Effector memory CD8-positive, alpha-beta T cell (primary cell): ENCODE results near the gene CDK5RAP3.
A peak's percentile ranks its signal among the peaks of the same experiment; 100 is the strongest.
"Not testable (repeated sequence)": the region's sequence is repeated elsewhere in the genome, so short reads cannot be mapped to it uniquely, and the experiment has no call there.

Experiments used
- ATAC-seq: fragments of 150-1000 bp; cut with Tn5 transposase; replicated peaks from 2 replicates; pipeline ENCODE4 v1.10.0; 2021; ENCODE audit warnings: mild to moderate bottlenecking, moderate library complexity
- DNase-seq, 3 experiments: peaks; one replicate each; pipeline ENCODE4 v3.0.0; 2021
- H3K27ac Mint-ChIP-seq, 2 donors: one replicate each; pipeline ENCODE4 v1.8.0; 2022; ENCODE audit warnings: mild to moderate bottlenecking in 2 of 2, mixed read lengths in 2 of 2, moderate library complexity in 2 of 2
- H3K27me3 Mint-ChIP-seq, 2 donors: one replicate each; pipeline ENCODE4 v1.8.0; 2022; ENCODE audit warnings: mixed read lengths in 2 of 2
- H3K36me3 Mint-ChIP-seq: one replicate; pipeline ENCODE4 v1.8.0; 2022; ENCODE audit warnings: mild to moderate bottlenecking, moderate library complexity, mixed read lengths; ENCODE audit not compliant: insufficient read depth
- H3K4me1 Mint-ChIP-seq, 2 donors: one replicate each; pipeline ENCODE4 v1.8.0; 2022; ENCODE audit warnings: low read depth in 2 of 2, mixed read lengths in 2 of 2
- H3K4me3 Mint-ChIP-seq, 2 donors: one replicate each; pipeline ENCODE4 v1.8.0; 2022; ENCODE audit warnings: mild to moderate bottlenecking in 2 of 2, mixed read lengths in 2 of 2, moderate library complexity in 2 of 2
- H3K9me3 Mint-ChIP-seq, 2 donors: one replicate each; pipeline ENCODE4 v1.8.0; 2022; ENCODE audit warnings: mixed read lengths in 2 of 2

CDK5RAP3 gene

GRCh38 chr17:48001197-48001596 is 30.3 kb downstream of the CDK5RAP3 start:
- DNase-seq, result no peak
- Mint-ChIP-seq H3K36me3 (peaks cover 3% of the 10 kb centered on the region), H3K4me1 (no peaks in the 10 kb centered on the region), H3K4me3 (no peak overlapping the region), H3K27me3 (peaks cover 37 to 48% of the 10 kb centered on the region in 2 donors), H3K9me3 (no peaks in the 10 kb centered on the region), H3K27ac (no peak overlapping the region)
- ATAC-seq, result no peak

- H3K4me1 Mint-ChIP-seq, H3K27ac Mint-ChIP-seq, DNase-seq, ATAC-seq, H3K36me3 Mint-ChIP-seq, H3K9me3 Mint-ChIP-seq, H3K4me3 Mint-ChIP-seq: not testable (repeated sequence)
- H3K27me3 Mint-ChIP-seq, result peaks cover 34 to 45% of the 10 kb centered on the region in 2 donors
These were observed 30.7 kb downstream of the CDK5RAP3 start for GRCh38 chr17:48001657-48002056.

GRCh38 chr17:48002266-48002915 is 31.5 kb downstream of the CDK5RAP3 start:
- H3K4me1 Mint-ChIP-seq, result no peaks in the 10 kb centered on the region
- no peak for DNase-seq
- no peaks in the 10 kb centered on the region for H3K9me3 Mint-ChIP-seq
- peaks cover 40 to 51% of the 10 kb centered on the region in 2 donors for H3K27me3 Mint-ChIP-seq
- H3K36me3 Mint-ChIP-seq, result peaks cover 3% of the 10 kb centered on the region
- H3K4me3 Mint-ChIP-seq, result no peak overlapping the region
- no peak for ATAC-seq
- no peak overlapping the region for H3K27ac Mint-ChIP-seq

DNA sequence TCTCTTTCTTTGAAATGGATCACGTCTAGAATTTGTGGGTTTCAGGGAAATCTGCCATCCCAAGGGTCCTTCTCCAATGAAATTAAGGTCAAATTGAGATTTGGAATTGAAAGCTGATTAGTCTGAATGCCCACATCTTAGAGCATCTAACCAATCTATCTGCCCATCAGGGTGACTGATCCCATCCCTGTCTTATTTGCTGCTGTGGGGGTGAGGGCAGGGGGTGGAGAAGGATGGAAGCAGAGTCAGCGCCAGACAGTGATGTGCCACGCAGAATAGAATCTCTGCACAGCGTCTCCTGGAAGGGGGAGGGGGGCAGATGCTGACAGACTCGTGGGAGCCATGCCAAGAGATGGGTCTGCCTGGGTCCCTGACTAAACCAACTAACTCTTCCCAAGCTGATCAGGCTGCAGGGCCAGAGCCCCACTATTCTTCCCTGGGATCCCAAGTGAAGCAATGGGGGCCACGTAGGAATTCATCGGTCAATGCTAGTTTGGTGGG is 32.1 kb downstream of the CDK5RAP3 start:
- no peak for DNase-seq
- Mint-ChIP-seq H3K27me3 (peaks cover 46 to 54% of the 10 kb centered on the region in 2 donors), H3K9me3 (no peaks in the 10 kb centered on the region), H3K4me1 (no peaks in the 10 kb centered on the region), H3K4me3 (no peak overlapping the region), H3K27ac (no peak overlapping the region), H3K36me3 (peaks cover 3% of the 10 kb centered on the region)
- ATAC-seq, result no peak

GRCh38 chr17:48003417-48004151 is 32.7 kb downstream of the CDK5RAP3 start:
- ATAC-seq, result no peak
- Mint-ChIP-seq H3K36me3 (peaks cover 3% of the 10 kb centered on the region), H3K4me3 (no peak overlapping the region), H3K4me1 (no peaks in the 10 kb centered on the region), H3K27ac (no peak overlapping the region), H3K27me3 (peaks cover 52 to 59% of the 10 kb centered on the region in 2 donors), H3K9me3 (no peaks in the 10 kb centered on the region)
- DNase-seq, result no peak

GRCh38 chr17:48004983-48005382 is 34.1 kb downstream of the CDK5RAP3 start:
- Mint-ChIP-seq H3K4me3 (no peak overlapping the region), H3K9me3 (no peaks in the 10 kb centered on the region), H3K27me3 (peaks cover 61 to 66% of the 10 kb centered on the region in 2 donors), H3K36me3 (peaks cover 3% of the 10 kb centered on the region), H3K27ac (no peak overlapping the region), H3K4me1 (no peaks in the 10 kb centered on the region)
- ATAC-seq (no peak), DNase-seq (no peak)

DNA sequence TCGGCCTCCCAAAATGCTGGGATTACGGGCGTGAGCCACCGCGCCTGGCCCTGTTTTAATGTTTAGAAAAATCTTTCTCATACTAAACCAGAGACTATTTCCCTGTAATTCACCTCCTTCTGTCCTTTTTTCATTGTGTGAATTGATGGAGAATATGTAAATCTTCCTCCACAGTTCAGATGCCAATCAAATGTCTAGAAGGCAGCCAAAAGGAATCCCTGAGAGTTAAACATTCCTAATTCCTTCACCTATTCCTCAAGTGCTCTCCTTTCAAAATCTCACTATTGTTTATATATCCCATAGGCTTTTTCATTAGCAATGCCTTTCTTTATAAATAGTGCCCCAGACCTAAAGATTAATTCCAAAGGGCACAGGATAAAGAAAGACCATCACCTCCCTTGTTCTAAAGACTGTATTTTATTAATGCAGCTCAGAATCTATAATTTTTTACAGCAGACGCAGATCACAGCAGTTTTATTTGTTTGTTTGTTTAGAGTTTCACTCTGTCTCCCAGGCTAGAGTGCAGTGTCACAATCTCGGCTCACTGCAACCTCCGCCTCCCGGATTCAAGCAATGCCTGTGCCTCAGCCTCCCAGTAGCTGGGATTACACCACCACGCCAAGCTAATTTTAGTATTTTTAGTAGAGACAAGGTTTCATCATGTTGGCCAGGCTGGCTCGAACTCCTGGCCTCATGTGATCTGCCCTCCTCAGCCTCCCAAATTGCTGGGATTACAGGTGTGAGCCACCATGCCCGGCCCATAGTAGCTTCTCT is 36.2 kb downstream of the CDK5RAP3 start:
- H3K36me3 Mint-ChIP-seq, result peaks cover 3% of the 10 kb centered on the region
- H3K27me3 Mint-ChIP-seq, result peaks cover 82 to 83% of the 10 kb centered on the region in 2 donors
- no peak overlapping the region for H3K4me3 Mint-ChIP-seq
- ATAC-seq (no peak), DNase-seq (no peak)
- peaks cover 7 to 10% of the 10 kb centered on the region in 2 donors for H3K4me1 Mint-ChIP-seq
- H3K9me3 Mint-ChIP-seq, result no peaks in the 10 kb centered on the region
- no peak overlapping the region for H3K27ac Mint-ChIP-seq

GRCh38 chr17:48010193-48010592 is 39.3 kb downstream of the CDK5RAP3 start:
- Mint-ChIP-seq H3K9me3 (no peaks in the 10 kb centered on the region), H3K4me1 (peaks cover 9 to 14% of the 10 kb centered on the region in 2 donors), H3K4me3 (no peak overlapping the region), H3K27ac (no peak overlapping the region), H3K36me3 (no peaks in the 10 kb centered on the region), H3K27me3 (peaks cover 83 to 86% of the 10 kb centered on the region in 2 donors)
- no peak for DNase-seq
- ATAC-seq, result no peak

- H3K27me3 Mint-ChIP-seq, result peaks cover 77 to 82% of the 10 kb centered on the region in 2 donors
- H3K4me1 Mint-ChIP-seq, result peaks cover 9 to 14% of the 10 kb centered on the region in 2 donors
- peak overlapping the region; percentile 57 to 65 for H3K4me3 Mint-ChIP-seq
- DNase-seq (peak; percentile 22 to 39 (median 33)), ATAC-seq (peak; percentile 68)
- H3K36me3 Mint-ChIP-seq, result no peaks in the 10 kb centered on the region
- no peaks in the 10 kb centered on the region for H3K9me3 Mint-ChIP-seq
- H3K27ac Mint-ChIP-seq, result no peak overlapping the region
These were observed 40.7 kb downstream of the CDK5RAP3 start for GRCh38 chr17:48011405-48012150.

GRCh38 chr17:48012151-48012520 is 41.2 kb downstream of the CDK5RAP3 start:
- Mint-ChIP-seq H3K36me3 (no peaks in the 10 kb centered on the region), H3K9me3 (no peaks in the 10 kb centered on the region), H3K4me1 (peaks cover 9 to 14% of the 10 kb centered on the region in 2 donors), H3K27ac (no peak overlapping the region), H3K4me3 (peak overlapping the region; percentile 57 to 65), H3K27me3 (peaks cover 72 to 76% of the 10 kb centered on the region in 2 donors)
- DNase-seq (peak; percentile 53 to 61 (median 54)), ATAC-seq (peak; percentile 92)

GRCh38 chr17:48012654-48013053 is 41.7 kb downstream of the CDK5RAP3 start:
- Mint-ChIP-seq H3K27ac (no peak overlapping the region), H3K9me3 (no peaks in the 10 kb centered on the region), H3K4me3 (peak overlapping the region; percentile 57 to 65), H3K36me3 (no peaks in the 10 kb centered on the region), H3K4me1 (peaks cover 12 to 14% of the 10 kb centered on the region in 2 donors), H3K27me3 (peaks cover 67 to 71% of the 10 kb centered on the region in 2 donors)
- DNase-seq (no peak), ATAC-seq (no peak)

DNA sequence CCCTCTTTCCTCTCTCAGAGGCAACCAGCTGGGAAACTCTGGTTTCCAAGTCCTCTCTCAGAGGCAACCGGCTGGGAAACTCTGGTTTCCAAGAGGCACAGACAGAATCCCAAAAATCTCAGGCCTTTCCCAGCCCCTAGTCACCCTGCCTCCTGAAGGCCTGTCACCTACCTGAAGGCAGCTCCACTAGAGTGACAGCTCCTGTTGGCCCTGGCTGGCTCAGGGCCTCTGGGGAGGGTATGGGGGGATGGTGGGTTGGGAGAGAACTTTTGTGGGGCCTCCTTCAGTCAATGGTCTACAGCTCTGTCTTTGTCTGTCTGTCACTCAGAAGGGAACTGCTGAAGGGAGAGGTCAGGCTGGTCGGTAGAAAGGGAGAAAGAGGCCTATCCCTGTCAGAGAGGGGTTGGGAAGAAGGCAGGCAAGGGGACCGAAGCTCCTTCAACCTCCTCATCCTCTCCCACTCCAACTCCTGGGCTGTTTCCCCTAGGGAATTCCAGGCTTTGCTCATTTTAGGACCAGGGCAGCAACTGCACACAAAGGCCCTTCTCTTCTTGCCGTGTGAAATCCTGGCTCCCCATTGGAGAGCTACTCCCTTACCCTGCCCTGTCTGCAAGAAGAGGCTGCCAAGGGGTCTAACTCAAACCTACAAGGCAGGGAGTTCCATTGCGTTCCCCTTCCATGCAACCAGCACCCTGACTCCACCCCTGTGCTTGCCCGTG is 43.1 kb downstream of the CDK5RAP3 start:
- Mint-ChIP-seq H3K9me3 (no peaks in the 10 kb centered on the region), H3K4me1 (peaks cover 14 to 16% of the 10 kb centered on the region in 2 donors), H3K4me3 (no peak overlapping the region), H3K27ac (no peak overlapping the region), H3K36me3 (no peaks in the 10 kb centered on the region), H3K27me3 (peaks cover 55 to 61% of the 10 kb centered on the region in 2 donors)
- ATAC-seq, result no peak
- no peak for DNase-seq
